Mammary epithelial cell (primary cell): ENCODE measurements around the gene WDR62.

Source experiments
- CTCF ChIP-seq, 2 donors: IDR thresholded peaks in 1 of 2; conservative IDR thresholded peaks in 1 of 2; 2 replicates each; pipeline ENCODE4 v1.5.1; 2011 to 2012; ENCODE audit warnings: inconsistent platforms in 2 of 2, low read length in 2 of 2, mild to moderate bottlenecking in 2 of 2, control low read depth in 1 of 2, low read depth in 1 of 2; ENCODE audit not compliant: insufficient read depth in 1 of 2; ENCODE audit errors: extremely low read depth in 1 of 2
- EZH2 ChIP-seq: IDR thresholded peaks from 2 replicates; pipeline ENCODE4 v1.6.1; 2012; ENCODE audit warnings: low read length, inconsistent platforms, borderline replicate concordance

- no peak for TF ChIP-seq EZH2
- TF ChIP-seq CTCF (conservative IDR thresholded peaks at IDR 0.05 in 1 of 2, IDR thresholded peaks at IDR 0.05 in 1 of 2; ENCODE audit: extremely low read depth in 1 of 2, insufficient read depth in 1 of 2, low read depth in 1 of 2, low read length in 2 of 2) = no peak
Observed at GRCh38 chr19:36006955-36007354, 47.7 kb upstream of the WDR62 start.
